ENCODE results near the gene C7orf57.
"Not testable (repeated sequence)": the region's sequence is repeated elsewhere in the genome, so short reads cannot be mapped to it uniquely, and the experiment has no call there.

C7orf57 gene

GRCh38 chr7:48035301-48035966, at the start of gene C7orf57:
Gene C7orf57 (plus strand): TSS chr7:48035543. CDS start chr7:48036309, 766 bp downstream.
- peak; percentile 76 to 78 for DNase-seq (ENCODE audit: low read depth in 1 of 2, low spot score in 1 of 2)

GRCh38 chr7:47988496-47989386, 46.6 kb upstream of the C7orf57 start:
- no peak for DNase-seq (ENCODE audit: low read depth in 1 of 2, low spot score in 1 of 2)

GRCh38 chr7:47989607-47990400, 45.5 kb upstream of the C7orf57 start:
- not testable (repeated sequence) for DNase-seq (ENCODE audit: low read depth in 1 of 2, low spot score in 1 of 2)

GRCh38 chr7:47990592-47990991, 44.8 kb upstream of the C7orf57 start:
- DNase-seq (ENCODE audit: low read depth in 1 of 2, low spot score in 1 of 2) = no peak

- no peak for DNase-seq (ENCODE audit: low read depth in 1 of 2, low spot score in 1 of 2)
These were observed 44.1 kb upstream of the C7orf57 start for GRCh38 chr7:47991270-47991669.

GRCh38 chr7:47991741-47992311, 43.5 kb upstream of the C7orf57 start:
- DNase-seq (ENCODE audit: low read depth in 1 of 2, low spot score in 1 of 2) = peak; percentile 69 to 74

GRCh38 chr7:47992446-47992845, 42.9 kb upstream of the C7orf57 start:
- no peak for DNase-seq (ENCODE audit: low read depth in 1 of 2, low spot score in 1 of 2)

GRCh38 chr7:47999413-47999812, 35.9 kb upstream of the C7orf57 start:
- no peak for DNase-seq (ENCODE audit: low read depth in 1 of 2, low spot score in 1 of 2)

GRCh38 chr7:48000164-48000563, 35.2 kb upstream of the C7orf57 start:
- not testable (repeated sequence) for DNase-seq (ENCODE audit: low read depth in 1 of 2, low spot score in 1 of 2)

GRCh38 chr7:48004032-48004431, 31.3 kb upstream of the C7orf57 start:
- DNase-seq (ENCODE audit: low read depth in 1 of 2, low spot score in 1 of 2) = no peak

- no peak for DNase-seq (ENCODE audit: low read depth in 1 of 2, low spot score in 1 of 2)
These were observed 30.7 kb upstream of the C7orf57 start for GRCh38 chr7:48004638-48005037.

- no peak for DNase-seq (ENCODE audit: low read depth in 1 of 2, low spot score in 1 of 2)
These were observed 28.5 kb upstream of the C7orf57 start for GRCh38 chr7:48006866-48007265.

- no peak for DNase-seq (ENCODE audit: low read depth in 1 of 2, low spot score in 1 of 2)
These were observed 26.1 kb upstream of the C7orf57 start for GRCh38 chr7:48009257-48009656.

GRCh38 chr7:48009954-48010353, 25.4 kb upstream of the C7orf57 start:
- no peak for DNase-seq (ENCODE audit: low read depth in 1 of 2, low spot score in 1 of 2)

GRCh38 chr7:48011323-48011722, 24.0 kb upstream of the C7orf57 start:
- no peak for DNase-seq (ENCODE audit: low read depth in 1 of 2, low spot score in 1 of 2)

- DNase-seq (ENCODE audit: low read depth in 1 of 2, low spot score in 1 of 2) = no peak
These were observed 23.4 kb upstream of the C7orf57 start for GRCh38 chr7:48011951-48012350.

GRCh38 chr7:48016641-48017040, 18.7 kb upstream of the C7orf57 start:
- no peak for DNase-seq (ENCODE audit: low read depth in 1 of 2, low spot score in 1 of 2)

GRCh38 chr7:48017674-48018073, 17.7 kb upstream of the C7orf57 start:
- no peak for DNase-seq (ENCODE audit: low read depth in 1 of 2, low spot score in 1 of 2)

- DNase-seq (ENCODE audit: low read depth in 1 of 2, low spot score in 1 of 2) = no peak
These were observed 9.7 kb upstream of the C7orf57 start for GRCh38 chr7:48025624-48026023.

GRCh38 chr7:48028938-48029337, 6.4 kb upstream of the C7orf57 start, which contains the start of gene SUN3:
Gene SUN3 (minus strand): TSS chr7:48029107. CDS start chr7:48028938, 169 bp downstream.
- no peak for DNase-seq (ENCODE audit: low read depth in 1 of 2, low spot score in 1 of 2)

GRCh38 chr7:48031111-48031510, 4.2 kb upstream of the C7orf57 start:
- no peak for DNase-seq (ENCODE audit: low read depth in 1 of 2, low spot score in 1 of 2)

All from activated T-helper 1 cell treated with anti-CD3 and anti-CD28 coated beads, Interleukin-2, amount 50 U/mL, for 16 hours (primary cell).